ENCODE results near the gene SLIT3.
"Not testable (repeated sequence)": the region's sequence is repeated elsewhere in the genome, so short reads cannot be mapped to it uniquely, and the experiment has no call there.

SLIT3 gene

DNA sequence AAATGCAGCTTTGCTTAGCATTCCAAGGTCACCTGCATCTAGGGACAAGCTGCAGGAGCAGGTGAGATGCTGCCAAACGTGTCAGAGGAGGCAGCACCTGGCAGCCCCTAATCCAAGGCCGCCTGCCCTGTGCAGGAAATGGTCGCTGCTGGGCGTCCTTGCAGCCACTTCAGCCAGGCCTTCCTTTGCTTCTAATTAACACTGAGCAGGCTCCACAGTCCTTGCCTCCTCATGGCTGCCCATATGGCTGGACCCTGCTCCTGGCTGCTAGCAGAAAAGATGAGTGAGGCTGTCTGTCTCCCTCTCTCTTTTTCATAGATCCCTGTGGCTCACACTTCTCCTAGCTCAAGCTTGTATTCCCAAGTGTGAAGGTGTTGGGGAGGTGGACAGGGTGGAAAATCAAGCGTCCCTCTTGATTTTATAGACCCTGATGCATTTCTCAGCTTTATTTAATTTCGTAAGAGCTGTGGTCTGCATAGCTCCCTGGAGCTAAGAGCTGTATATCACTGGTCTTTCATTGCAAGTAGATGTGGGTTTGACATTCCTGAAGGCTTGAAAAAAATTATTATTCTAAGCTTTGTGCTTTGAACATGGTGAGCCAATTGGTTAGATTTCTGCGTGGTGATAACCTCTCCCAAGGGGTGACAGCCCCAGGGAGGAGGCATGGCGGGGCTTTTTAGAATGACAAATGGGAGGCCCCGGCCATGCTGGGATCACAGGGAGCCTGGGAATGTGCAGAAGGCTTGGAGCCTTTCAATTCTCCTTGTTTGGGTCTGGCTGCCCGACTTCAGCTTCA, 193.8 kb downstream of the SLIT3 start:
- peaks cover 0 to 7% of the 10 kb centered on the region in 2 donors for H3K9me3 ChIP-seq (ENCODE audit: control insufficient read depth in 2 of 2, low read length in 2 of 2)
- peaks cover 0 to 4% of the 10 kb centered on the region in 2 donors for H3K36me3 ChIP-seq (ENCODE audit: control insufficient read depth in 2 of 2, insufficient read depth in 2 of 2, low read length in 2 of 2)
- H3K4me3 ChIP-seq (ENCODE audit: low read length in 2 of 2): no peak overlapping the region
- H3K4me1 ChIP-seq (ENCODE audit: control insufficient read depth, insufficient read depth, low read length): no peaks in the 10 kb centered on the region
- no peak overlapping the region for H3K27ac ChIP-seq (ENCODE audit: low read length)
- no peak overlapping the region for H3K9ac ChIP-seq (ENCODE audit: low read length in 2 of 2)
- no peaks in the 10 kb centered on the region for H3K27me3 ChIP-seq (ENCODE audit: control insufficient read depth in 1 of 2, insufficient read depth in 2 of 2, low read length in 2 of 2)

DNA sequence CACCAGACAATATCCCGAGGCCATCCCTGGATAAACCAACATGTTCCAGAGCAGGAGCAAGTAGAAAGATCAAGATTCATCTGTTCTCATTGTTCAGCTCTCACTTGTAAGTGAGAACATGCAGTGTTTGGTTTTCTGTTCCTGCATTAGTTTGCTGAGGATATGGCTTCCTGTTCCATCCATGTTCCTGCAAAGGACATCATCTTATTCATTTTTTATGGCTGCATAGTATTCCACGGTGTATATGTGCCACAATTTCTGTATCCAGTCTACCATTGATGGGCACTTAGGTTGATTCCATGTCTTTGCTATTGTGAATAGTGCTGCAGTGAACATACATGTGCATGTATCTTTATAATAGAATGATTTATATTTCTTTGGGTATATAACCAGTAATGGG, 195.4 kb downstream of the SLIT3 start:
- H3K4me1 ChIP-seq (ENCODE audit: control insufficient read depth, insufficient read depth, low read length); H3K36me3 ChIP-seq (ENCODE audit: control insufficient read depth in 2 of 2, insufficient read depth in 2 of 2, low read length in 2 of 2); H3K27me3 ChIP-seq (ENCODE audit: control insufficient read depth in 1 of 2, insufficient read depth in 2 of 2, low read length in 2 of 2); H3K4me3 ChIP-seq (ENCODE audit: low read length in 2 of 2); H3K9me3 ChIP-seq (ENCODE audit: control insufficient read depth in 2 of 2, low read length in 2 of 2); H3K27ac ChIP-seq (ENCODE audit: low read length); H3K9ac ChIP-seq (ENCODE audit: low read length in 2 of 2): not testable (repeated sequence)

DNA sequence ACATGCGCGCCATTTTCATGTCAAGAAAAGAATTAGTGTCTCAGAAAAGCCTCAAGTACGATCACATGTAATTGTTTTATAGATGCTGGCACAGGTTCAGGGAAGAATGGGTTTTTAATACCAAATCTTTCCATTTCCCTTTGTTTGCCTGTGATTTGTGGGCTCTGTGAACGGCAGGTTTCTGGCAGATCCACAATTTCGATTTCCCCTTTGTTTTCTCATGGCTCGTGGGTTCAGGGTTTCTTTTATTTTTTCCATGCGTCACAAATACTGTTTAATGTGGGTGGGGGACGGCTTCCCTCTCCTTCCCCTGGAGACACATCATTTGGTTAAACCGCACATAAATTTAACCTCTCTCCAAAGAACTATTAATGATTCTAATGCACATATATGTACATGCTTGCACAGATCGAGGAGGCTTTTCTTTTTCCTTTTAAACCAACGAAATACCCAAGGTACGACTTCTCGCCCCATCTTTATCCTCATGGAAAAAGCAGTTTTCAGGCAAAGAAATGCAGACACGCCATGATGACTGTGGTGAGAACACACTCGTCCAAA, 195.9 kb downstream of the SLIT3 start:
- Histone ChIP-seq H3K4me1 (ENCODE audit: control insufficient read depth, insufficient read depth, low read length) (peaks cover 4% of the 10 kb centered on the region), H3K9me3 (ENCODE audit: control insufficient read depth in 2 of 2, low read length in 2 of 2) (peaks cover 0 to 7% of the 10 kb centered on the region in 2 donors), H3K9ac (ENCODE audit: low read length in 2 of 2) (no peak overlapping the region), H3K27ac (ENCODE audit: low read length) (no peak overlapping the region), H3K4me3 (ENCODE audit: low read length in 2 of 2) (no peak overlapping the region), H3K27me3 (ENCODE audit: control insufficient read depth in 1 of 2, insufficient read depth in 2 of 2, low read length in 2 of 2) (no peaks in the 10 kb centered on the region), H3K36me3 (ENCODE audit: control insufficient read depth in 2 of 2, insufficient read depth in 2 of 2, low read length in 2 of 2) (peaks cover 0 to 4% of the 10 kb centered on the region in 2 donors)

DNA sequence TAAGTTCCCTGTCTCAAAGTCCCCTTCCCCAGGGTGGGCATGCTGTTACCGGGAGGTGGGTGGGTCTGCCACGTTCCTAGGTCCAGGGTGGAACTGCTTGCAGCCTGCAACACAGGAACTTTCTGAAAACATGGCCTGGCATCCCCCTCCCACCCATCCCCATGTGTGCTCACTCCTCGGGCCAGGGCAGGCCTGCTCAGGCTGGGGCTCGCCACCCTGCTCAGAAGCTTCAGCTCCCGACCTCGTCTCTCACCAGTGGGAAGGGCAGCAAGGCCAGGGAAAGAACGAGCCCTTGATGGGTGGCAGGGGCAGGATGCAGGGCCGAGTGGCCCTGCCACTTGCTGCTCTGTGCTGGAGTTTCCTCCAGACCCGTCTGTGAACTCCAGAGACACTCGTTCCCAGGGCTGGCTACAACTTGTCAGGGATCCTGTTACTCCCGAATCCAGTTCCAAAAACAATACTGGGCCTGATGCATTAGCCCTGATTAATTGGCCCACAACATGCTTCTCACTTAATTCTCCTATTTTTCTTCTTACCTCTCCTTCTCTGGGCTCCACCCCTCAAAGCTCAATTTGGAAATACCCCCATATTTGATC, 197.3 kb downstream of the SLIT3 start:
- Histone ChIP-seq H3K9ac (ENCODE audit: low read length in 2 of 2) (no peak overlapping the region), H3K36me3 (ENCODE audit: control insufficient read depth in 2 of 2, insufficient read depth in 2 of 2, low read length in 2 of 2) (no peaks in the 10 kb centered on the region), H3K9me3 (ENCODE audit: control insufficient read depth in 2 of 2, low read length in 2 of 2) (no peaks in the 10 kb centered on the region), H3K4me1 (ENCODE audit: control insufficient read depth, insufficient read depth, low read length) (peaks cover 9% of the 10 kb centered on the region), H3K27ac (ENCODE audit: low read length) (no peak overlapping the region), H3K27me3 (ENCODE audit: control insufficient read depth in 1 of 2, insufficient read depth in 2 of 2, low read length in 2 of 2) (no peaks in the 10 kb centered on the region), H3K4me3 (ENCODE audit: low read length in 2 of 2) (no peak overlapping the region)

DNA sequence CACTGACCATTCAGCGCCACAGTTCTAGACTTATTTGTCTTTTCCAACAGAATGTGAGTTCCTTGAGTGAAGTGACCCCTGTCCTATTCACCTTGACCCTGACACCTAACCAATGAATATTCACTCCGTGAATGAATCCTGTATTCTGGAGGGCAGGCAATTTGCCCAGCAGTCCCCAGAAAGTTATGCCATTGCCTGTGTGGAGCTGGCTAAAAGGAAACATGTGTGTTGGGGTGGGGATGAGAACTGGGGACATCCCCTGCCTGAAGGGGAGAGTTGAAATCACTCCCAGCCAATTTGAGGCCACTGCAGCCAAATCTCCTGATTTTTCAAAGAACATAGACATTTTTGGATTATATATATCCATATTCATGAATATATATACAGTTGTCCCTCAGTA, 199.0 kb downstream of the SLIT3 start:
- Histone ChIP-seq H3K36me3 (ENCODE audit: control insufficient read depth in 2 of 2, insufficient read depth in 2 of 2, low read length in 2 of 2) (no peaks in the 10 kb centered on the region), H3K27ac (ENCODE audit: low read length) (no peak overlapping the region), H3K9ac (ENCODE audit: low read length in 2 of 2) (no peak overlapping the region), H3K27me3 (ENCODE audit: control insufficient read depth in 1 of 2, insufficient read depth in 2 of 2, low read length in 2 of 2) (no peaks in the 10 kb centered on the region), H3K4me3 (ENCODE audit: low read length in 2 of 2) (no peak overlapping the region), H3K4me1 (ENCODE audit: control insufficient read depth, insufficient read depth, low read length) (peaks cover 18% of the 10 kb centered on the region), H3K9me3 (ENCODE audit: control insufficient read depth in 2 of 2, low read length in 2 of 2) (no peaks in the 10 kb centered on the region)

DNA sequence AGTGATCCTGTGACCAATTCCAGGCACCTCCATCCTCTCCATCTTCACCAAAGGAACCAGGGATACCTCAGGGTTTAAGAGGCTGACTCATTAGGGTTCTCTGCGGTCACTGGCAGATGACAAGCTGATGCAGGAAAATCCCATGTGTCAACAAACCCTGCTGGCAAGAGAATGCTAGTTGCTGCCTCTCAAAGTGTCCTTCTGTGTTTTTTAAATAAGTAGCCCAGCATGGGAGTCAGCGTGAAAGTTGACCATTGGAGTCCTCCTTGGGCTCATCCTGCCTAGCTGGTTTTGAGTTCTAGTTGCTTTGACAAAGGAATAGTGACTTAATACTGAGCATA, 200.2 kb downstream of the SLIT3 start:
- Histone ChIP-seq H3K27ac (ENCODE audit: low read length) (no peak overlapping the region), H3K4me3 (ENCODE audit: low read length in 2 of 2) (no peak overlapping the region), H3K36me3 (ENCODE audit: control insufficient read depth in 2 of 2, insufficient read depth in 2 of 2, low read length in 2 of 2) (no peaks in the 10 kb centered on the region), H3K9ac (ENCODE audit: low read length in 2 of 2) (no peak overlapping the region), H3K27me3 (ENCODE audit: control insufficient read depth in 1 of 2, insufficient read depth in 2 of 2, low read length in 2 of 2) (no peaks in the 10 kb centered on the region), H3K4me1 (ENCODE audit: control insufficient read depth, insufficient read depth, low read length) (peaks cover 20% of the 10 kb centered on the region), H3K9me3 (ENCODE audit: control insufficient read depth in 2 of 2, low read length in 2 of 2) (no peaks in the 10 kb centered on the region)

DNA sequence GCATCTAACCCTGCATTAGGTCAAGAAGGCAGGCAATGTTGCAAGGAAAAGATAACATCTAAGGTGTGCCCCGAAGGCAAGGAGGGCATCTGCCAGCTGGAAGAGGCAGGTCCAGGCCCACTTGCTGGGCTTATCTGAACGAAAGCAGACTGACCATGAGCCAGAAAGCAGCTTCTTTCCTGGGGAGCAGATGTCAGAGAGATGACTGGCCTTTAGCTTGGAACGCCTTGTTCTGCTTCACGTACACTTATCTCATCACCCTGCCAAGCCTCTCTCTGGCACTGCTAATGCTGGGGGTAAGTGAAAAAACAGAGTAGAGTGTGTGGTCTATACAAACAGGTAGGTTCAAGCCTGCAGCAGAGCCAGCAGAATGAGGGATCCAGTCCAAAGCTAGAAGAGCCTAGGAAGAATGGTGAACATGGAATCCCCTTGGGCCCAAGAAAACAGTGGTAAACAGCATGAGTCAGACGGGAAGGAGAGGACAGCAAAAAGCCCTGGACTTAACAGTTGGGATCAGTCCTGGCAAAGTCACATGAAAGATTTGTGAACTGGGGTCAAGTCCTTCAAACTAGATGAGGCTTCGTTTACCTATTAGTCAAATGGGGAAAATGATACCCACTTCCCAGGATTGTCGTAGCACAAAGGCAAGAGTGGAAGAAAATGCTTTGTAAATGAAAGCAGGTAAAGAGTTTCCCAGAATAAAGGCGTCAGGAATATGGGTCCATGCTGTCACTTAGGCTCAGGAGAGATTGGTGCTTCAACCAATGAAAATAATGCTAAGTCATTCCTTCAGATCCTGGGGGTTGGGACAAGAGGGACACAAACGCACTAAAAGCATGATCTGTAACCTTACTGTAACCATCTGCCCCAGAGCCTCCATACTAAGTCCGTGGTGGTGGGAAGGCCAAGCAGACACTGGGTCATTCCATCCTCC, 200.9 kb downstream of the SLIT3 start:
- Histone ChIP-seq H3K4me3 (ENCODE audit: low read length in 2 of 2) (no peak overlapping the region), H3K27ac (ENCODE audit: low read length) (no peak overlapping the region), H3K36me3 (ENCODE audit: control insufficient read depth in 2 of 2, insufficient read depth in 2 of 2, low read length in 2 of 2) (no peaks in the 10 kb centered on the region)

DNA sequence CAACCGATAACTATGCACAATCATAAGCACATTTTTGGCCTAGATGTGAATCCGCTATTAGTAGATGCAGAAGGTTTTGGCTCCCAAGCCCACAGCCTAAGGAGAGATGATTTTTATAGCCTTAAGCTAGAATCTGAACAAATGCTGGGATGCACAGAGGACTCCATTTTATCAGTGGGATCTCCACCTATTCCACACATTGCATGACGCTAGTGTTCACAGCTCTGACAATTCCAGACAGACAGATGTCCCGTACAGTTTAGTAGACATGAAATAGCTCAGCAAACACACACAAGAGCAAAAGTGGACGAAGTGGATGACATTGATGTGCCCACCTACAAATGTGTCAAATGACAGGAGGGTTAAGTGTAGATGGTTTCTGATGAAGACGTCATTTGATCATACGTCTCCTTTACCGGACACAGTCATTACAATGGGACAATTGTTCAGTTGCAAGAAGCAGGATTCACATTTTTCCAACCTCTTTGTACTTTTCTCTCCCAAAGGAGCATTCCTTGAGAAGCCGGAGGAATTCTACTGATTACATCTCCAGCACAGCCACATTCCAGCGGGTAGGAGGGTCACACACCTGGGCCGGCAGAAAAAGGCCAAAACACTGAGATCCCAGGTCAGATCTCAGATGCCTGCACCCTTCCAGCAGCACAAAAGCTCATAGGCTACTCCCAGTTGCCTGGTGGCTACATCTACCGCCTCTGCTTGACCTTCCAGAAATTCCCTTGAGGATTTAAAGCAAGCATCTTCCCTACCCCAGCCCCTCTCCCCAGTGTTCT, 202.4 kb downstream of the SLIT3 start:
- Histone ChIP-seq H3K4me1 (ENCODE audit: control insufficient read depth, insufficient read depth, low read length) (peaks cover 20% of the 10 kb centered on the region), H3K9ac (ENCODE audit: low read length in 2 of 2) (no peak overlapping the region), H3K9me3 (ENCODE audit: control insufficient read depth in 2 of 2, low read length in 2 of 2) (no peaks in the 10 kb centered on the region), H3K4me3 (ENCODE audit: low read length in 2 of 2) (no peak overlapping the region), H3K36me3 (ENCODE audit: control insufficient read depth in 2 of 2, insufficient read depth in 2 of 2, low read length in 2 of 2) (no peaks in the 10 kb centered on the region), H3K27me3 (ENCODE audit: control insufficient read depth in 1 of 2, insufficient read depth in 2 of 2, low read length in 2 of 2) (no peaks in the 10 kb centered on the region), H3K27ac (ENCODE audit: low read length) (no peak overlapping the region)

More for the DNA sequence above, 200.9 kb downstream of the SLIT3 start:
- Histone ChIP-seq H3K4me1 (ENCODE audit: control insufficient read depth, insufficient read depth, low read length) (peaks cover 20% of the 10 kb centered on the region), H3K9me3 (ENCODE audit: control insufficient read depth in 2 of 2, low read length in 2 of 2) (no peaks in the 10 kb centered on the region), H3K9ac (ENCODE audit: low read length in 2 of 2) (no peak overlapping the region), H3K27me3 (ENCODE audit: control insufficient read depth in 1 of 2, insufficient read depth in 2 of 2, low read length in 2 of 2) (no peaks in the 10 kb centered on the region)

DNA sequence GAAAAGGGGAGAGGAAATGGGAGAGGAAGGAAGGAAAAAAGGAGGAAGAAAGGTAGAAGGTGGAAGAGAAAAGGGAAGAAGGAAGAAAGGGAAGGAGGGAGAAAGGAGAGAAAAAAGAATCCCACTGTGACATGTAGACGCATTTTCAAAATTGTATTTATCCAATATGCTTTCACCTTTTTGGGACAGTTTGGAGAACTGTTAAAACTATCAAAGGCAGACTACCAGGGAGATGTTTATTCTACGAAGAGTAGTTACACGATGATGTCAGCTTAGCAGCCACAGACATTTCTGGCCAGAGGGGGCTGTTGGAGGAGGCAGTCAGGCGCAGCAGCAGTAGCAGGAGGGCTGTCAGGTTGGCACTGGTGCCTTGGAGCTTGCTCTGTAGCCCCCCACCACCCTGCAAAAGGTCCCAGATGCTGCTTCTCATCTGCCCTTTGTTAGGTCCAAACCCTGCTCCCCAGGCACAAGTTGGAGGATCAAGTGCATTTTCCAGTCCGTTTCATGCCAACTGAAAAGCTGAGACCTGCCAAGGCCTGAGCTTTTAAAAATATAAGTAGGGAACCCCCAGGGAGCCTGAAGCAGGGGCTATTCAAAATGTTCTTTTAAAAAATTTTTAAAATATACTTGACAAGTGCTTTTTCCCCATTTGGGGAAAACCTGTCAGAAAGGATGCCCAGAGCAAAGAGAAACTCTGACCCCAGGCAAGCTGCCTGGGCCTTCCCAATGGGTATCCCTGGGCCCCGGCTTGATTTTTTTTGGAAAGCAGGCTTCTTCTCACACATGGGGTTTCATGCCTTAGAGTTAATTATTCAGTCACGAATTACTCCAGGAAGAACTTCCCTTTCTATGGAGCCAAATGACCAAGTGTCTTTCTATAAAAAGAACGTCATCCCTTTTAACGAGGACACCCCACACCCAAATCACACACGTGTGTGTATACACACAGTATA, 203.3 kb downstream of the SLIT3 start:
- Histone ChIP-seq H3K27ac (ENCODE audit: low read length) (no peak overlapping the region), H3K9ac (ENCODE audit: low read length in 2 of 2) (no peak overlapping the region), H3K4me1 (ENCODE audit: control insufficient read depth, insufficient read depth, low read length) (peaks cover 20% of the 10 kb centered on the region)

More for the DNA sequence above, 203.3 kb downstream of the SLIT3 start:
- H3K4me3 ChIP-seq (ENCODE audit: low read length in 2 of 2): no peak overlapping the region
- H3K27me3 ChIP-seq (ENCODE audit: control insufficient read depth in 1 of 2, insufficient read depth in 2 of 2, low read length in 2 of 2): no peaks in the 10 kb centered on the region
- H3K9me3 ChIP-seq (ENCODE audit: control insufficient read depth in 2 of 2, low read length in 2 of 2): no peaks in the 10 kb centered on the region
- H3K36me3 ChIP-seq (ENCODE audit: control insufficient read depth in 2 of 2, insufficient read depth in 2 of 2, low read length in 2 of 2): no peaks in the 10 kb centered on the region

All from stomach smooth muscle (tissue), 2 donors.